ENCODE data around the gene TBCK. TPM values are rescaled to one million over a fixed set of nuclear protein-coding genes. Genes with fewer than 3 reads are reported as not detected.

The TBCK gene
- total and polyA plus RNA-seq, 9 of the 15 experiments (the other 6 are each of a cell fraction or from before 2014, with no cell fraction given): 5.3 to 26.6 (median 16.2) TPM

DNA sequence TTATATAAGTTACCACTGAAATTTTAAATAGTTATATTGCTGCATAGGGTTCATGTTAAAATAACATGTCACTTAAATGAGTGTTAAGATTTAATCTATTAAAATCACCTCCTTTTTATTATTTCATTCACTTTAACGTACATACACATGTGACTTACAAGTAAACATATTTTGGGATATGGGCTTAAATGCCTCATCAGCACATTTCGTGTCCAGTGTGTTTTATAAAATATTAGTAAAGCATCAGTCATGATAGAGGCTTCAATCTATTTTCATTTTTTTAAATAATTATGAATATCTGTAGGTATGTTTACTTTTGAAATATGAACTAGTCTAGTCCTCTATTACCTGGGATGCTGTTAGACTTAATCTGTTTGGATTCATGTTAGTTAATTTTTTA lies 277.1 kb downstream of the TBCK start:
- ChIA-PET POLR2A (interaction anchor here (2.3 kb wide), 1 partner anchor 9 kb away, joined by 6 read pairs; no protein-coding TSS in a partner anchor), CTCF (ENCODE audit: low intra/inter-chr PET ratio) (no interaction called here)

DNA sequence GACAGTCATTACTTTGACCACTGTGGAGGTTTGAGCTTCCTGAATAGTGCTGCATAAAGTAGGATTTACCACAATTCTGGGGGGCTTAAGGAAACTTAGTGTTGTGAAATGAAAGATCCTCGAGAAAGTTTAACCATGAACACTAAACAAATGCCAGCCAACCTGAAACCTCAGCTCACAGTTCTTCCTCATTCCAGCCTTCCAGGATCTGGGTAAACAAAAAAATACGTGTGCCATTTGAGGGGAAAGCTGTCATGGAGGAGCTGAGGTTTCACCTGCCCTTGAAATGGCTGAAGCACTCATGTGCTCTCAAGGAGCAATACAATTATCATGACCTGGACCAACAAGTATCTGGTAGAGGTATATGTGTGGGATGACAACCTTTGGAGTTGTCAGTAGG lies 278.0 kb downstream of the TBCK start:
- H3K27ac ChIP-seq (ENCODE audit: extremely low read depth, low read depth, low read length): no peak overlapping the region
- no peaks in the 10 kb centered on the region for H3K79me2 ChIP-seq (ENCODE audit: control insufficient read depth, insufficient read depth, low read length)
- intact Hi-C loops (cut with micrococcal nuclease): no loop called here
- WGBS (ENCODE audit: insufficient coverage, low coverage, missing lambda C conversion rate): 4% methylated on average over 2 of the region's 2 CpGs
- H3K36me3 ChIP-seq (ENCODE audit: control insufficient read depth, insufficient read depth, low read length): no peaks in the 10 kb centered on the region
- DNase-seq (ENCODE audit: extremely low read depth in 1 of 4, low spot score in 3 of 4) (no peak), ATAC-seq (no peak), FAIRE-seq (peak; percentile 59)
- H3K4me1 ChIP-seq (replicated peaks in 1 of 2; ENCODE audit: control insufficient read depth in 2 of 2, insufficient read depth in 2 of 2, low read length in 2 of 2): no peaks in the 10 kb centered on the region
- no peaks in the 10 kb centered on the region for H3K9me1 ChIP-seq (ENCODE audit: control insufficient read depth, insufficient read depth, low read length)
- no peak overlapping the region for H3K4me2 ChIP-seq (ENCODE audit: insufficient read depth, low read length)
- TF ChIP-seq BACH1 (tag; IDR thresholded peaks at IDR 0.05) (no peak), GATA2 (CRISPR knock-in tag; IDR thresholded peaks at IDR 0.05) (no peak), ELF2 (CRISPR knock-in tag; IDR thresholded peaks at IDR 0.05) (no peak), ZKSCAN8 (CRISPR knock-in tag; IDR thresholded peaks at IDR 0.05) (no peak), CBX2 (IDR thresholded peaks at IDR 0.05; ENCODE audit: insufficient read depth, low read length, poor library complexity, severe bottlenecking) (no peak), GTF2F1 (IDR thresholded peaks at IDR 0.05; ENCODE audit: low read depth, low read length) (no peak), FOXK2 (conservative IDR thresholded peaks at IDR 0.05 in 1 of 2, IDR thresholded peaks at IDR 0.05 in 1 of 2; ENCODE audit: low read depth in 2 of 2) (no peak), TRIM28 (IDR thresholded peaks at IDR 0.05) (no peak), HNRNPK (IDR thresholded peaks at IDR 0.05; ENCODE audit: low read depth, low read length, poor library complexity, severe bottlenecking) (no peak)
- TF ChIP-seq, protein P1, sequence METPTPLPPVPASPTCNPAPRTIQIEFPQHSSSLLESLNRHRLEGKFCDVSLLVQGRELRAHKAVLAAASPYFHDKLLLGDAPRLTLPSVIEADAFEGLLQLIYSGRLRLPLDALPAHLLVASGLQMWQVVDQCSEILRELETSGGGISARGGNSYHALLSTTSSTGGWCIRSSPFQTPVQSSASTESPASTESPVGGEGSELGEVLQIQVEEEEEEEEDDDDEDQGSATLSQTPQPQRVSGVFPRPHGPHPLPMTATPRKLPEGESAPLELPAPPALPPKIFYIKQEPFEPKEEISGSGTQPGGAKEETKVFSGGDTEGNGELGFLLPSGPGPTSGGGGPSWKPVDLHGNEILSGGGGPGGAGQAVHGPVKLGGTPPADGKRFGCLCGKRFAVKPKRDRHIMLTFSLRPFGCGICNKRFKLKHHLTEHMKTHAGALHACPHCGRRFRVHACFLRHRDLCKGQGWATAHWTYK (CRISPR knock-in tag; IDR thresholded peaks at IDR 0.05): no peak
- no peaks in the 10 kb centered on the region for H3K9me3 ChIP-seq (replicated peaks; ENCODE audit: control insufficient read depth, insufficient read depth, low read depth, low read length)
- no peak overlapping the region for H2AFZ ChIP-seq (ENCODE audit: low read depth, low read length)
- H3K9ac ChIP-seq (ENCODE audit: insufficient read depth in 1 of 2, low read depth in 2 of 2, low read length in 2 of 2): no peak overlapping the region
- H4K20me1 ChIP-seq (replicated peaks; ENCODE audit: control insufficient read depth, insufficient read depth, low read length): no peaks in the 10 kb centered on the region
- no peaks in the 10 kb centered on the region; a peak in 1 of 5 replicates for H3K27me3 ChIP-seq (ENCODE audit: control insufficient read depth in 2 of 2, insufficient read depth in 2 of 2, low read length in 2 of 2)
- in situ Hi-C loops (cut with MboI): no loop called here
- CTCF ChIA-PET (ENCODE audit: low intra/inter-chr PET ratio): no interaction called here
- POLR2A ChIA-PET: no interaction called here
- BruUV-seq (replicated peaks): no TSS peak
- no peak overlapping the region for H3K4me3 ChIP-seq

More for the DNA sequence above, 277.1 kb downstream of the TBCK start:
- no peak for DNase-seq (ENCODE audit: extremely low read depth in 1 of 4, low spot score in 3 of 4)
- no peak for ATAC-seq
- Histone ChIP-seq H3K4me1 (replicated peaks in 1 of 2; ENCODE audit: control insufficient read depth in 2 of 2, insufficient read depth in 2 of 2, low read length in 2 of 2) (no peaks in the 10 kb centered on the region), H3K36me3 (ENCODE audit: control insufficient read depth, insufficient read depth, low read length) (no peaks in the 10 kb centered on the region), H3K9me3 (replicated peaks; ENCODE audit: control insufficient read depth, insufficient read depth, low read depth, low read length) (no peaks in the 10 kb centered on the region), H3K79me2 (ENCODE audit: control insufficient read depth, insufficient read depth, low read length) (no peaks in the 10 kb centered on the region), H4K20me1 (replicated peaks; ENCODE audit: control insufficient read depth, insufficient read depth, low read length) (no peaks in the 10 kb centered on the region), H3K4me2 (ENCODE audit: insufficient read depth, low read length) (no peak overlapping the region), H2AFZ (ENCODE audit: low read depth, low read length) (no peak overlapping the region), H3K9ac (ENCODE audit: insufficient read depth in 1 of 2, low read depth in 2 of 2, low read length in 2 of 2) (no peak overlapping the region), H3K27ac (ENCODE audit: extremely low read depth, low read depth, low read length) (no peak overlapping the region), H3K9me1 (ENCODE audit: control insufficient read depth, insufficient read depth, low read length) (no peaks in the 10 kb centered on the region), H3K27me3 (ENCODE audit: control insufficient read depth in 2 of 2, insufficient read depth in 2 of 2, low read length in 2 of 2) (no peaks in the 10 kb centered on the region; a peak in 1 of 5 replicates), H3K4me3 (no peak overlapping the region)
- 3% methylated on average over 2 of the region's 2 CpGs for WGBS (ENCODE audit: insufficient coverage, low coverage, missing lambda C conversion rate)
- TF ChIP-seq ZNF561 (CRISPR knock-in tag; conservative IDR thresholded peaks at IDR 0.05): no peak
- peak; percentile 87 for TF ChIP-seq MAFK (IDR thresholded peaks at IDR 0.05; ENCODE audit: low read length)
- peak; percentile 58 for TF ChIP-seq MAFG (tag; conservative IDR thresholded peaks at IDR 0.05)
- TF ChIP-seq C11orf30 (IDR thresholded peaks at IDR 0.05; ENCODE audit: low read depth): peak; percentile 57
- peak; percentile 80 for TF ChIP-seq ZNF316 (IDR thresholded peaks at IDR 0.05)
- TF ChIP-seq ZNF431 (CRISPR knock-in tag; IDR thresholded peaks at IDR 0.05): no peak
- TF ChIP-seq MAFF (IDR thresholded peaks at IDR 0.05; ENCODE audit: low read length): peak; percentile 88
- TF ChIP-seq IRF2 (CRISPR knock-in tag; IDR thresholded peaks at IDR 0.05): no peak
- no peak for TF ChIP-seq ZNF830 (CRISPR knock-in tag; IDR thresholded peaks at IDR 0.05)
- no TSS peak for BruUV-seq (replicated peaks)
- in situ Hi-C loops (cut with MboI) (no loop called here), intact Hi-C loops (cut with micrococcal nuclease) (no loop called here)
- FAIRE-seq: no peak

Measured in K562 (cell line).